Heart right ventricle (tissue), 16 donors: ENCODE results near the gene ADAM17. TPM values are rescaled to one million over a fixed set of nuclear protein-coding genes. Genes with fewer than 3 reads are reported as not detected.

Source experiments
- ATAC-seq, 8 donors: fragments of 200-7000 bp; cut with Tn5 transposase; one replicate each; pipeline ENCODE4 v1.9.1; 2020; ENCODE audit warnings: mild to moderate bottlenecking in 8 of 8, moderate library complexity in 8 of 8, moderate number of reproducible peaks in 1 of 8
- DNase-seq, 2 donors: peaks; one replicate each; pipeline ENCODE4 v3.0.0-alpha.2; 2020
- H3K27ac ChIP-seq, 10 donors: fragments of 200-600 bp; sonication (generic) in 2 of 10; one replicate each; pipeline versions ENCODE4 v1.5.0 to v1.8.0; 2020 to 2022; ENCODE audit warnings: mild to moderate bottlenecking in 3 of 10
- H3K27me3 ChIP-seq, 7 donors: fragments of 200-600 bp; one replicate each; pipeline ENCODE4 v1.8.0; 2021 to 2022; ENCODE audit warnings: mild to moderate bottlenecking in 2 of 7
- H3K36me3 ChIP-seq, 9 donors: fragments of 200-600 bp; sonication (generic) in 1 of 9; one replicate each; pipeline versions ENCODE4 v1.5.0 to v1.8.0; 2020 to 2022; ENCODE audit warnings: mild to moderate bottlenecking in 2 of 9
- H3K4me1 ChIP-seq, 9 donors: fragments of 200-600 bp; sonication (generic) in 1 of 9; one replicate each; pipeline versions ENCODE4 v1.5.0 to v1.8.0; 2020 to 2022; ENCODE audit warnings: mild to moderate bottlenecking in 4 of 9
- H3K4me3 ChIP-seq, 10 donors: fragments of 200-600 bp; sonication (generic) in 2 of 10; one replicate each; pipeline versions ENCODE4 v1.5.0 to v1.8.0; 2020 to 2022; ENCODE audit warnings: mild to moderate bottlenecking in 7 of 10, moderate library complexity in 2 of 10
- H3K9me3 ChIP-seq, 11 donors: fragments of 200-600 bp in 10 of 11; sonication (generic) in 2 of 11; one replicate each; pipeline versions ENCODE4 v1.5.0 to v1.8.0; 2013 to 2022; ENCODE audit warnings: mild to moderate bottlenecking in 2 of 11, control low read depth in 1 of 11, moderate library complexity in 1 of 11
- WGBS, 2 donors: extraction: QIAGEN DNeasy Blood & Tissue Kit; methylation state at CpG; one replicate each; pipeline ENCODE4 v1.1.7; 2013; ENCODE audit warnings: inconsistent platforms in 1 of 2; 5-methylcytosine and 5-hydroxymethylcytosine counted together
- intact Hi-C, 10 donors: fragments of 100-400 bp; cut with DNase I; formaldehyde crosslinking; loops; one replicate each; pipeline versions ENCODE4 v1.11.1 to v1.14.2; 2022
- polyA plus RNA-seq, 2 donors: library from polyadenylated mRNA; stranded (reverse); fragments of 200-250 nt; gene quantifications; one replicate each; pipeline ENCODE4 v1.2.3, GENCODE V29; 2013
- total RNA-seq, 10 donors: library from RNA; stranded (reverse); fragmentation: NEBNext Ultra II Directional in 3 of 10; extraction: Animal tissue kit (Norgen Biotek cat#: 25700) in 3 of 10; gene quantifications; one replicate each; pipeline versions ENCODE4 v1.2.1 to v1.2.4, GENCODE V29; 2021 to 2023
- TF ChIP-seq, protein P1 (sequence below), 9 donors: fragments of 200-600 bp; sonication (generic) in 2 of 9; IDR thresholded peaks; one replicate each; pipeline versions ENCODE4 v1.5.0 to v1.8.0; 2021 to 2022; ENCODE audit warnings: antibody characterized with exemption in 9 of 9, mild to moderate bottlenecking in 5 of 9, moderate library complexity in 1 of 9
- donor health status: Arrhythmogenic right ventricular cardiomyopathy.
- donor health status: ischemic (EF 13 %, LVEDD 7.1; RV severe dilation, severe dysfunction).
- donor health status: healthy with polysubstance abuse.
- donor health status: DM: no; HTN: yes; CAD: no.
- donor health status: DM: no; HTN: no; CAD: no.
- donor health status: ischemic (EF 25% LVEDD 6.9; RV normal size, moderate dysfunction).
- donor health status: ischemic (EF 25% LVEDD 5.7; RV mildly dilated, moderate dysfunction).
- donor health status: healthy.
- donor health status: DM: yes; HTN: yes; CAD: no.
- donor health status: Ischemic cardiomyopathy.
- donor health status: ischemic (EF 35%, LVEDD 5.7; RV mildly dilated, moderate dysfunction).
- donor health status: nonischemic (EF 11% LVEDD 7.7; RV severe dilation, severe dysfunction).
- donor health status: DM: yes; HTN: yes; CAD: no.
- donor health status: PGD.
- donor health status: ischemic (EF 29% LVEDD 5.4; RV normal size, mild dysfunction).
- donor health status: nonischemic (EF 23%, LVEDD 6.1; RV moderate dilation, normal function).

The ADAM17 gene
- total and polyA plus RNA-seq, 12 donors = 7.3 to 20.0 (median 13.8) TPM

DNA sequence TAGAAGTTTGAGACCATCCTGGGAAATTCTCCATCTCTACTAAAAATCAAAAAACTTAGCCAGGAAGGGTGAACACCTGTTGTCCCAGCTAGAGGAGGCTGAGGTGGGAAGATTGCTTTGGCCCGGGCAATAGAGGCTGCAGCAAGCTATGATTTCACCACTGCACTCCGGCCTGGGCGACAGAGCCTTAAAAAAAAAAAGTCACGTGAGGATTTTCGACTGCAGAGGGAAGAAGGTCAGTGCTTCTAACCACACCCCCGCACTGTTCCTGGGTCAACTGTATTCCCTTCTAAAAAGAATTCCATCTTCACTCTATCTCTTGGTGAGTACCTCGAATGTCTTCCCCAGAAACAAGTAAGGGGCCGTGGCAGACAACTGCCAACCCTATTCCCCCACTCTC is 31.3 kb downstream of the ADAM17 start:
- no peak overlapping the region for H3K4me3 ChIP-seq
- no peaks in the 10 kb centered on the region for H3K4me1 ChIP-seq
- no peak overlapping the region for H3K27ac ChIP-seq
- H3K36me3 ChIP-seq = peaks cover 0 to 100% (median 33%) of the 10 kb centered on the region in 9 donors
- TF ChIP-seq, protein P1, sequence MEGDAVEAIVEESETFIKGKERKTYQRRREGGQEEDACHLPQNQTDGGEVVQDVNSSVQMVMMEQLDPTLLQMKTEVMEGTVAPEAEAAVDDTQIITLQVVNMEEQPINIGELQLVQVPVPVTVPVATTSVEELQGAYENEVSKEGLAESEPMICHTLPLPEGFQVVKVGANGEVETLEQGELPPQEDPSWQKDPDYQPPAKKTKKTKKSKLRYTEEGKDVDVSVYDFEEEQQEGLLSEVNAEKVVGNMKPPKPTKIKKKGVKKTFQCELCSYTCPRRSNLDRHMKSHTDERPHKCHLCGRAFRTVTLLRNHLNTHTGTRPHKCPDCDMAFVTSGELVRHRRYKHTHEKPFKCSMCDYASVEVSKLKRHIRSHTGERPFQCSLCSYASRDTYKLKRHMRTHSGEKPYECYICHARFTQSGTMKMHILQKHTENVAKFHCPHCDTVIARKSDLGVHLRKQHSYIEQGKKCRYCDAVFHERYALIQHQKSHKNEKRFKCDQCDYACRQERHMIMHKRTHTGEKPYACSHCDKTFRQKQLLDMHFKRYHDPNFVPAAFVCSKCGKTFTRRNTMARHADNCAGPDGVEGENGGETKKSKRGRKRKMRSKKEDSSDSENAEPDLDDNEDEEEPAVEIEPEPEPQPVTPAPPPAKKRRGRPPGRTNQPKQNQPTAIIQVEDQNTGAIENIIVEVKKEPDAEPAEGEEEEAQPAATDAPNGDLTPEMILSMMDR (IDR thresholded peaks at IDR 0.05) = no peak
- DNase-seq (no peak), ATAC-seq (no peak)
- 91% methylated on average over 8 of the region's 8 CpGs for WGBS, 2 donors
- H3K27me3 ChIP-seq = no peaks in the 10 kb centered on the region
- H3K9me3 ChIP-seq = no peaks in the 10 kb centered on the region
- intact Hi-C loops = no loop called here

DNA sequence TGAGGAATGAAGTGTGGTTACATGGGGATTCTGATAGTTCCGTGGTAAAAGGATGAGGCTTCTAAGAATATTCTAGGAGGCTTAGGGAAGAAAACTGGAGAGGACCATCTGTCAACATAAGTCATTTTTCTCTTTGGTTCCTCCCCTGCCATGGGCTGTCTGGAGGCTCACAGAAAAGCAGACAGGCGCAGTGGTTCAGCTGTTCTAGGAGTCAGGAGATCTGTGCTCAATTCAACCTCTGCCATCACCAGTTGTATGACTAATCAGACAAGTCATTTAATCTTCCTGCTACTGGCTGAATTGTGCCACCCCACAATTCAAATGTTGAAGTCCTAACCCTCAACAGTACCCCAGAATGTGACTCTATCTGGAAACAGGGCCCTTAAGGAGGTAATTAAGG is 36.4 kb downstream of the ADAM17 start:
- H3K36me3 ChIP-seq = peaks cover 0 to 97% (median 41%) of the 10 kb centered on the region in 9 donors
- no peaks in the 10 kb centered on the region for H3K9me3 ChIP-seq
- H3K4me1 ChIP-seq = no peaks in the 10 kb centered on the region
- H3K4me3 ChIP-seq = no peak overlapping the region
- TF ChIP-seq, protein P1 (IDR thresholded peaks at IDR 0.05) = no peak
- intact Hi-C loops = no loop called here
- no peak overlapping the region for H3K27ac ChIP-seq
- DNase-seq (no peak), ATAC-seq (no peak)
- 96 to 100% methylated on average over 2 of the region's 2 CpGs for WGBS, 2 donors
- H3K27me3 ChIP-seq = no peaks in the 10 kb centered on the region

DNA sequence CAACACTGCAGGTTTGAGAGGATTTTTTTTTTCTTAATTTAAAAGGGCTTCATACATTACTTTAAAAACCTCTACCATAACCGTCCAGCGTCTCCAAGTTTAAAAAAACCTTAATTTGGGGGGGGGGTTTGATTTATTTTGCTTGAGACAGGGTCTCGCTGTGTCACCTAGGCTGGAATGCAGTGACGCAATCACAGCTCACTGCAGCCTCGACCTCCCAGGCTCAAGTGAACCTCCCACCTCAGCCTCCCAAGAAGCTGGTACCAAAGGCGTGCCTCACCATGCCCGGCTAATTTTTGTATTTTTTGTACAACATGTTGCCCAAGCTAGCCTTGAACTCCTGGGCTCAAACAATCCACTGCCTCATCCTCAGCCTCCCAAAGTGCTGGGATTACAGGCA is 36.9 kb downstream of the ADAM17 start:
- Histone ChIP-seq H3K27ac (no peak overlapping the region), H3K4me1 (no peaks in the 10 kb centered on the region), H3K4me3 (no peak overlapping the region), H3K9me3 (no peaks in the 10 kb centered on the region), H3K27me3 (no peaks in the 10 kb centered on the region), H3K36me3 (peaks cover 0 to 95% (median 41%) of the 10 kb centered on the region in 9 donors)
- intact Hi-C loops = no loop called here
- TF ChIP-seq, protein P1 (IDR thresholded peaks at IDR 0.05) = no peak
- ATAC-seq (no peak), DNase-seq (no peak)
- 97 to 98% methylated on average over 7 of the region's 7 CpGs for WGBS, 2 donors

DNA sequence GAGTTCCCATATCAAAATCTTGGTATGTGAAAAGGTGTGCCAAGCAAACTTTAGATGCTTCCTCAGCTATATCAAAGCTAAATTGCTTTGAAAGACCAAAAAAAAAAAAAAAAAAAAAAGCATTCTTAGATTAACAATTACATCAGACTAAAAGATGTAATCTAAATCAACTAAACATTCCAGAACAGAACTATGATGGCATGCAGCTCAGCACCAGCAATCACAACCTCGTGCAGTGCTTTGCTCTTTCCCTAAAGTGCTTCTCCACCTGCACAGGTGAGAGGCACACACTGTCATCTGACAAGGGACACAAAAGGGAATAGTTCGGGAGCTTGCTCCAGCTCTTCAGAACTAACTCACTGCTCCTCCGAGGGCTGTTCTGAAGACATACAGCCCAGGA is 37.5 kb downstream of the ADAM17 start:
- intact Hi-C loops = no loop called here
- whole genome bisulfite sequencing, 2 donors = 83 to 89% methylated on average over 3 of the region's 3 CpGs
- Histone ChIP-seq H3K27me3 (no peaks in the 10 kb centered on the region), H3K27ac (no peak overlapping the region), H3K4me1 (no peaks in the 10 kb centered on the region), H3K36me3 (peaks cover 0 to 95% (median 42%) of the 10 kb centered on the region in 9 donors), H3K9me3 (no peaks in the 10 kb centered on the region), H3K4me3 (no peak overlapping the region)
- no peak for DNase-seq
- TF ChIP-seq, protein P1 (IDR thresholded peaks at IDR 0.05) = no peak
- no peak for ATAC-seq
